GM18505 (cell line): ENCODE measurements around the gene RASGRF2.

Source experiments
- ATAC-seq: cut with Tn5 transposase; IDR thresholded peaks from one replicate; pipeline ENCODE4 v1.9.1; 2021; ENCODE audit not compliant: unreplicated experiment
- POLR2A ChIP-seq: IDR thresholded peaks from 4 replicates; pipeline ENCODE4 v1.6.1; 2011; ENCODE audit warnings: borderline replicate concordance; ENCODE audit not compliant: insufficient read depth, insufficient read length; ENCODE audit errors: extremely low read depth

The RASGRF2 gene

DNA sequence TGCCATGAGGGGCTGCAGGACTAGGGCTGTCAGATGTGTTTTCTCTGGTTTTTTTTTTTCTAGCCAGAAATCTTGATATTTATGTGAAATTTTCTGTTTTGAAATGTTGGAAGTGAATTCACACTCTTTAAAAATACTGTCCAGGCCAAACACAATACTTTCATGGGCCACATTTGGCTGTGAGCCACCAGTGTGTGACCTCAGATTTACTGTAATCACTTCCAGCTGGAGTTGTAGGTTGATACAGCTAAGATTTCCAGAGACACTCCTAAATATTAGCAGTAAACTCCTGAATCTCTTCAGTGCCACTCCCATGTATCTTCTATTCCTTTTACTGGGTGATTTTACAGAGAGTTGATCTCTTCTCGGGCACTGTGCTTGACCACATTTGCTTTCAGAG, 180.8 kb downstream of the RASGRF2 start:
- no peak for ATAC-seq
- TF ChIP-seq POLR2A: no peak

DNA sequence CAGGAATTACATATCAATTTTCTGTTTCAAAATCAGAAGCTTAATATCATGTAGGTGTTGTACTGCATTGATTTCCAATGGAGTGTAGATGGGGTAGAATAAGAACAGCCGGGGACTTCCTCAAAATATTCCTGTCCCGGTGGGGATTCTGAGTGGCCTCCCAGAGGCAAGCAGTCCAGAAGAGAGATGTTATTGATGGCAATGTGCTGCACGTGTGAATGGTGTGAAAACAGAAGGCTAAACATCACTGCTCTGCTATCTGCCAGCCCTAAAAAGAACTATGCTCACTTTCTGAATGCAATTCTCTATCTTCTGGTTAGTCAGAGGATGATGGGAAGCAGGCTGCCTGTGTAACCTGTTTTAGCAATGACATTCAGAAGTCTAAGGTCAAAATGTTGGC, 181.9 kb downstream of the RASGRF2 start:
- no peak for ATAC-seq
- no peak for TF ChIP-seq POLR2A

- ATAC-seq: no peak
Observed at GRCh38 chr5:81145329-81145935, 185.3 kb downstream of the RASGRF2 start.

GRCh38 chr5:81146031-81146430, 185.9 kb downstream of the RASGRF2 start:
- no peak for ATAC-seq
- no peak for TF ChIP-seq POLR2A

More at GRCh38 chr5:81145329-81145935, 185.3 kb downstream of the RASGRF2 start:
- TF ChIP-seq POLR2A: no peak

DNA sequence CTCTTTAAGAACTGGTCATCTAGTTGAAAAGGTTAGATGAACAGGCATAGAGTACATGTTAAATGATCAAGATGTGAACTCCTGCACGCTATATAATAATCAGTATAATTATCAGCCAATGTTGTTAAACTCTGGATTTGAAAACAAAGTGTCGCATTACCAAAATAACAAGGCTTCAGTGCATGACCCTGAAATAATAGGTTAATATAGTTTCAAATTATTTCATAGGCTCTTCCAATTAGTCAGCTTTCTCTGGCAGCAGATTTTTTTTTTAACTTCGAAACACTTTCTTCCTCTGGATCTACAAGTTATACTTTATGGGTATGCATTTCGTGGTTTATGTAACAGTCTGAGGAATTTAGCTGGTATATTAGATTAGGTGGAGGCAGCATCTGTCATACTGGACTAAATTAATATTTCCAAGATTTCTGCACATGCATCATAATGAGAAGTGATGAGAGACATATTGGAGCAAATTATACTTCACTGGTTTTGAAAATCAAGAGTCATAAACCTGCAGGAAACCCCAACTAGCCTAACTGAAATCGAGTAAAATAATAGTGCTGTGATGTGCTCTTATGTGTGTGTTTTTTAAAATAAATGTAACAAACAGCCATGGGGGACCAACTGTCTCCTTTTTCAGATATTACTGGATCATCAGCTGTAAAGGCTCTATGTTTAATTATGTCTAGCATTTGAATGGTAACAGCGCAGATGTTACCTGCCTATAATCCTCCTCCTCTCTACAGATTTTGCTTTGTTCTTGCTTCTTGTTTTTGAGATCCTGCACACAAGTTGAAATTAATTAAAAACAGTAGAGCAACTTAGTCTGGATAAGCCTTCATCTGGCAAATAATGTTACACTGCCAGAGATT, 187.1 kb downstream of the RASGRF2 start:
- no peak for ATAC-seq
- TF ChIP-seq POLR2A: no peak

DNA sequence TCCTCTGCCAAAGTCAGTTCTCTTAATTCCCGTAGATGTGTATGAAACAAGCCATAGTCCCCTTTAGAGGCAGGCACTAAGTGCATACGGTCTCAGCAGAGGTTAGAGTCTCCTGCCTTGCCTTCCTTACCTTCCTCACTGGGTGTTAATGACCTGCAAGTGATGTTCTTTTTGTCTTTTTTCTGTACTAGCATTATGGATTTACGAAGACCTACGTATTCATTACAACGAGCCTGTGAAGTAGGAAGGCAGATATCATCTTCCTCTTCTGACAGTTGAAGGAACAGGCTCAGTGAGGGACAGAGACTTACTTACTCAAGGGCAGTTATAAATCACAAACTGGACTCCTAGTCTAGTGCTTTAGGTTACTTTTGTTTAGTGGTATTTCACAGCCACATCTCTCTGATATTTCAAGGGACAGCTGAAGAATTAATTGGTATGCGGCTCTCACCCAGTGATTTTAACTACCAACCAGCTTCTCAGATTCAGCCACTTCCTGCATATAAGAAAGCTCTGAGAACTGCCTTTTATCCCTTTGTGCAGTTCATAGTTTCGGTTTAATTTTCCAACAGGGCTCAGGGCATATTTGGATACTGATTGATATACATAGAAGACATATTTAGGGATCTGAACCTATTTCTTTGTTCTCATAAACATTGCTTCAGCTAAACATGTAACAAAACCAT, 187.9 kb downstream of the RASGRF2 start:
- no peak for ATAC-seq
- TF ChIP-seq POLR2A: no peak

DNA sequence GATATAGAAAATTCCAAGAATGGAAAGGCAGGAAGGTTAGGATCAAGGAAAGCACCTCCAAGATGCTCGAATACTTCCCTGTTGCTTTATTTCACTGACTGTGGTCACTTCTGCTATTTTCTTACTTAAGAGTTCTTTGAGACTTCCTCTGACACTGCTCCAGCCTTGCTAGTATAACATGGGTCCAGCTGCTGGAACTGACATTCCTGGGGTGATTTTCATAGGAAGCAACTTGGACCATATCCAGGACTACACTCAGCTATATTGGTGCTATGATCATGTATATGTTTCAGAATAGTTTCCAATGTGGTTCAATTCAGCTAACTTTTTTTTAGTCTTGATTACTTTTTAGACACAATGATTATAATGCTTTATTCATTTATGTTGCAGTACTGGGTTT, 191.4 kb downstream of the RASGRF2 start:
- TF ChIP-seq POLR2A: no peak
- ATAC-seq: no peak

DNA sequence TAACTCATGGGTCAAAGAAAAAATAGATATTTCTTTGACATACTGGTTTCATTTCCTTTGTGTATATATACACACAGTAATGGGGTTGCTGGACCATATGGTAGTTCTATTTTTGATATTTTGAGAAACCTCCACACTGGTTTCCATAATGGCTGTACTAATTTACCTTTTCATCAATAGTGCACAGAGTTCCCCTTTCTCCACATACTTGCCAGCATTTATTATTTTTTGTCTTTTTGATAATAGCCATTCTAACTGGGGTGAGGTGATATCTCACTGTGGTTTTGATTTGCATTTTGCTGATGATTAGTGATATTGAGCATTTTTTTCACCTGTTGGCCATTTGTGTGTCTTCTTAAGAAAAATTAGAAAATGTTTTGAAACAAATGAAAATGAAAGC, 194.6 kb downstream of the RASGRF2 start:
- no peak for TF ChIP-seq POLR2A
- ATAC-seq: peak; percentile 76

GRCh38 chr5:81156732-81157131, 196.6 kb downstream of the RASGRF2 start:
- ATAC-seq: no peak

GRCh38 chr5:81161012-81161601, 200.9 kb downstream of the RASGRF2 start:
- TF ChIP-seq POLR2A: no peak
- peak; percentile 87 for ATAC-seq

More at GRCh38 chr5:81156732-81157131, 196.6 kb downstream of the RASGRF2 start:
- TF ChIP-seq POLR2A: no peak

- no peak for TF ChIP-seq POLR2A
- no peak for ATAC-seq
Observed at GRCh38 chr5:81162501-81162900, 202.3 kb downstream of the RASGRF2 start.

GRCh38 chr5:81163651-81164050, 203.5 kb downstream of the RASGRF2 start:
- TF ChIP-seq POLR2A: no peak
- no peak for ATAC-seq

DNA sequence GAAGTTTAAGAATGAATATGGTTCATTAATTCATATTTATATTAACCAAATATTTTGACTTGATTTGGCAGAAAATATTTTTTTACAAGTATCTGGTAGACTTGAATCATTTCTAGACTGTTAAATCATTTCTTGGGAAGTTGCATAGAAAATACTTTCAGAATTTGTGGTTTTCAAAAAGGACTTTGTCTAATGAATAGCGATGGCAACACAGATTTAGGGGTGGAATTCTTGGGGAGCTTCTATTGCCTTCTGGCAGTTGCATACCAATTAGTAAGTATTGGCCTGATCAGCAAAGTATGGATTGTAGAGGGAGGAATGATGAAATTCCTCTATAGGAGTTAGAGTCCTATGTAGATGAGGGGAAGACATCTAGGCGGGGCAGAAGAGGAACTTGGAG, 204.3 kb downstream of the RASGRF2 start:
- no peak for TF ChIP-seq POLR2A
- ATAC-seq: no peak

DNA sequence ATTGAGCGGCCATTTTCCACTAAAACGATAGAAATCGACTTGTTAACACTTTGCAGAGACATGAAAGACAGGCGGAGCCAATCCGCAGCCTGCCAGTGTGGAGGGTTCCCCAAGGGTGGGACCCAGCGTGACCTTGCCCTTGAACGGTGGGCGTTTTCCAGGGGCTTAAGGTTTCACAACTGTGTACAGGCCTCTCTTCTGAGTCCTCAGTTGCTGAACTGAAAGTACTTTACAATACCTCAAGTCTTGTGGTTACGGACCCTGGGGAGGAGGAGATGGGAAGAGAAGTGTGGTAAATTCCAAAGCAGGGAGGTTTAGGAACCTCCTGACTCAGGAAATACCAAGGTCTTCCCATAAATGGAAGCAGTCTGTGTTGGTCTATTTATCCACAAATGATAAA, 204.8 kb downstream of the RASGRF2 start:
- no peak for ATAC-seq
- no peak for TF ChIP-seq POLR2A

DNA sequence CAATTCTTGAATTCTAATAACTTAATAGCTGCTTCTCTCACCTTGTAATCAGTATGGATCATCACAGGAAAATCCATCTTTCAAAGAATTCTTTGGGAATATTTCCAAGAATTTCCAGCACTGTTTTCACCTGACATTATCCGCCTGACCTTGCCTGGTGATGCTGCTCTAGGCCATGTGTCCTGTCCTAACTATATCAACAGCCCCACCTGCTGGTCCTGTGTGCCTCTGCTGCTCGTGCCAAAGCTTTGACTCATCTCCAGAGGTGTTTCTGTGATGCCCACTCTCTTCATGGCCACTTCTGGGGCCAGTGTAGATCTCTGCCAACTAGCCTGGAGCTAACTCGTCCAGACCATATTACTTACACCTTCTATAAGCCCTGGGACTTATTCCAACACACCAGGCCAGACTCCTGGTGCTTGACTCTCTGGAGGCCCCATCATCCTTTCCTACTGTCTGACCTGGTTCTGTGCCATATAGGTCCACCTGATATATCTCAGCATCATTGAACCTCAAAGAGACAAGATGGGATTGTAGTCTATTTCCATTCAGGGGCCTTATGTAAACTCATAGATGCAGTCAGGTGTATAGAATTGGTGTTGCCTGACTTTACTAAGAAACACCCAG, 205.4 kb downstream of the RASGRF2 start:
- ATAC-seq: no peak
- TF ChIP-seq POLR2A: no peak
